DOHH2 (cell line): ENCODE results near the gene GPX2.

Experiments used
- CTCF ChIP-seq: fragments of 200-600 bp; sonication (generic); IDR thresholded peaks from one replicate; pipeline ENCODE4 v1.5.1; 2014; ENCODE audit warnings: antibody characterized with exemption, mild to moderate bottlenecking, low read depth, low read length; ENCODE audit not compliant: poor library complexity, severe bottlenecking
- EZH2phosphoT487 ChIP-seq: fragments of 200-600 bp; sonication (generic); IDR thresholded peaks from 2 replicates; pipeline ENCODE4 v1.6.1; 2017; ENCODE audit warnings: borderline replicate concordance, mild to moderate bottlenecking, antibody characterized with exemption, low read length, moderate library complexity, mixed read lengths

GRCh38 chr14:64891839-64892375 is 50.6 kb downstream of the GPX2 start:
- TF ChIP-seq CTCF = peak; percentile 64
- no peak for TF ChIP-seq EZH2phosphoT487
